IMR-90 (cell line): Measurements from ENCODE around the gene LRFN2. TPM values are rescaled to one million over a fixed set of nuclear protein-coding genes. Genes with fewer than 3 reads are reported as not detected.

ENCODE experiments used
- ATAC-seq: fragments of 200-7000 bp; cut with Tn5 transposase; 2 replicates; pipeline ENCODE4 v1.9.1; 2020; ENCODE audit warnings: low read depth, mild to moderate bottlenecking, moderate library complexity
- BruUV-seq: library from RNA; stranded (reverse); fragments of 400-500 nt; replicated peaks from 2 replicates; lab custom pipeline; 2021; lab: Mats Ljungman, UMichigan
- CTCF ChIA-PET: fragments of 300-600 bp; formaldehyde crosslinking; extraction: SDS; loops from one replicate; lab custom pipeline; 2021; ENCODE audit warnings: antibody characterized with exemption; lab: Yijun Ruan, JAX
- POLR2A ChIA-PET: fragments of 300-600 bp; sonication (Branson Sonifier 250); formaldehyde crosslinking; loops from one replicate; lab custom pipeline; 2022; ENCODE audit warnings: antibody characterized with exemption; ENCODE audit not compliant: unreplicated experiment; lab: Charles Lee
- DNase-seq: peaks from one replicate; pipeline ENCODE4 v3.0.0; 2013
- H2AFZ ChIP-seq: replicated peaks from 2 replicates; pipeline ENCODE3; 2013; ENCODE audit warnings: low read length, mild to moderate bottlenecking; ENCODE audit not compliant: poor library complexity
- H2AK5ac ChIP-seq: 2 replicates; pipeline ENCODE4 v1.6.1; 2013; ENCODE audit warnings: low read depth, low read length, inconsistent platforms
- H2AK9ac ChIP-seq: replicated peaks from 2 replicates; pipeline ENCODE3; 2013; ENCODE audit warnings: mild to moderate bottlenecking, low read depth, low read length, moderate library complexity; ENCODE audit not compliant: poor library complexity
- H2BK120ac ChIP-seq: 2 replicates; pipeline ENCODE4 v1.6.1; 2013; ENCODE audit warnings: low read depth, low read length, inconsistent platforms
- H2BK15ac ChIP-seq: 3 replicates; pipeline ENCODE4 v1.6.1; 2013; ENCODE audit warnings: low read depth, low read length, inconsistent platforms
- H2BK20ac ChIP-seq: 2 replicates; pipeline ENCODE4 v1.6.1; 2013; ENCODE audit warnings: low read depth, mild to moderate bottlenecking, inconsistent platforms, low read length, moderate library complexity
- H2BK5ac ChIP-seq: 2 replicates; pipeline ENCODE4 v1.6.1; 2013; ENCODE audit warnings: mild to moderate bottlenecking, low read depth, low read length, inconsistent platforms; ENCODE audit not compliant: poor library complexity, severe bottlenecking
- H3K14ac ChIP-seq: replicated peaks from 2 replicates; pipeline ENCODE4 v1.6.1; 2013; ENCODE audit warnings: low read depth, low read length, inconsistent platforms
- H3K18ac ChIP-seq: 2 replicates; pipeline ENCODE4 v1.6.1; 2013; ENCODE audit warnings: low read depth, low read length, control low read depth
- H3K23ac ChIP-seq: 2 replicates; pipeline ENCODE4 v1.6.1; 2013; ENCODE audit warnings: low read depth, low read length, inconsistent platforms
- H3K27ac ChIP-seq: 2 replicates; pipeline ENCODE4 v1.5.1; 2013; ENCODE audit warnings: mild to moderate bottlenecking, control low read depth, low read length; ENCODE audit not compliant: insufficient read depth
- H3K27me3 ChIP-seq: 2 replicates; pipeline ENCODE4 v1.6.1; 2013; ENCODE audit warnings: low read length; ENCODE audit not compliant: control insufficient read depth, insufficient read depth
- H3K36me3 ChIP-seq: 2 replicates; pipeline ENCODE4 v1.6.1; 2013; ENCODE audit warnings: low read length, mixed read lengths; ENCODE audit not compliant: control insufficient read depth, insufficient read depth
- H3K4ac ChIP-seq: 2 replicates; pipeline ENCODE4 v1.6.1; 2013; ENCODE audit warnings: low read depth, low read length, inconsistent platforms
- H3K4me1 ChIP-seq: 2 replicates; pipeline ENCODE4 v1.6.1; 2013; ENCODE audit warnings: low read length, mixed read lengths; ENCODE audit not compliant: control insufficient read depth, insufficient read depth
- H3K4me2 ChIP-seq: 2 replicates; pipeline ENCODE4 v1.6.1; 2013; ENCODE audit warnings: low read depth, mild to moderate bottlenecking, control low read depth, low read length, moderate library complexity
- H3K4me3 ChIP-seq: 2 replicates; pipeline ENCODE4 v1.5.1; 2013; ENCODE audit warnings: low read depth, mild to moderate bottlenecking, control low read depth, low read length, moderate library complexity; ENCODE audit not compliant: insufficient read depth
- H3K56ac ChIP-seq: 2 replicates; pipeline ENCODE4 v1.6.1; 2013; ENCODE audit warnings: low read length, inconsistent platforms; ENCODE audit not compliant: insufficient read depth; ENCODE audit errors: extremely low read depth
- H3K79me1 ChIP-seq, 2 experiments: 2 replicates each; pipeline ENCODE4 v1.6.1; 2013; ENCODE audit warnings: low read length in 2 of 2, inconsistent platforms in 1 of 2, low read depth in 1 of 2
- H3K9ac ChIP-seq: 2 replicates; pipeline ENCODE4 v1.6.1; 2013; ENCODE audit warnings: low read depth, low read length, control low read depth
- H3K9me1 ChIP-seq: 2 replicates; pipeline ENCODE4 v1.6.1; 2013; ENCODE audit warnings: low read length, inconsistent platforms; ENCODE audit not compliant: insufficient read depth
- H3K9me3 ChIP-seq: 2 replicates; pipeline ENCODE4 v1.6.1; 2013; ENCODE audit warnings: low read length; ENCODE audit not compliant: control insufficient read depth, insufficient read depth
- H4K20me1 ChIP-seq: 2 replicates; pipeline ENCODE4 v1.6.1; 2013; ENCODE audit warnings: low read length, inconsistent platforms; ENCODE audit not compliant: insufficient read depth
- H4K5ac ChIP-seq: 2 replicates; pipeline ENCODE4 v1.6.1; 2013; ENCODE audit warnings: mild to moderate bottlenecking, low read depth, low read length, control low read depth
- H4K8ac ChIP-seq, 2 experiments: 2 replicates each; pipeline ENCODE4 v1.6.1; 2013; ENCODE audit warnings: low read depth in 2 of 2, low read length in 2 of 2, control low read depth in 1 of 2, inconsistent platforms in 1 of 2
- H4K91ac ChIP-seq: 2 replicates; pipeline ENCODE4 v1.6.1; 2013; ENCODE audit warnings: low read depth, low read length, inconsistent platforms; ENCODE audit not compliant: insufficient read depth
- CHD1 ChIP-seq: IDR thresholded peaks from 2 replicates; pipeline ENCODE4 v1.6.1; 2012; ENCODE audit warnings: low read depth, low read length, improper control_type of control experiment
- FOS ChIP-seq: fragments of 150-350 bp; IDR thresholded peaks from 2 replicates; pipeline ENCODE4 v1.6.1; 2016; ENCODE audit warnings: low read depth, low read length
- MAFK ChIP-seq: IDR thresholded peaks from 2 replicates; pipeline ENCODE4 v1.6.1; 2012; ENCODE audit warnings: low read depth, low read length, improper control_type of control experiment
- MAZ ChIP-seq: IDR thresholded peaks from 2 replicates; pipeline ENCODE4 v1.6.1; 2012; ENCODE audit warnings: low read depth, mild to moderate bottlenecking, low read length, improper control_type of control experiment, moderate library complexity, borderline replicate concordance
- NFE2L2 ChIP-seq: fragments of 150-350 bp; IDR thresholded peaks from 2 replicates; pipeline ENCODE4 v1.6.1; 2016; ENCODE audit warnings: low read depth, mild to moderate bottlenecking, low read length
- RCOR1 ChIP-seq: IDR thresholded peaks from 2 replicates; pipeline ENCODE4 v1.6.1; 2012; ENCODE audit warnings: mild to moderate bottlenecking, low read length, improper control_type of control experiment; ENCODE audit not compliant: insufficient replicate concordance
- SMC3 ChIP-seq: fragments of 150-350 bp; IDR thresholded peaks from 2 replicates; pipeline ENCODE4 v1.6.1; 2016; ENCODE audit warnings: low read depth, mild to moderate bottlenecking, antibody characterized with exemption, low read length, moderate library complexity
- USF2 ChIP-seq: fragments of 150-350 bp; IDR thresholded peaks from 2 replicates; pipeline ENCODE4 v1.6.1; 2017; ENCODE audit warnings: mild to moderate bottlenecking, antibody characterized with exemption, low read length, low read depth
- WGBS, 2 experiments: methylation state at CpG; one replicate each; pipeline versions ENCODE4 v1.1.5 to v1.1.7; 2013; ENCODE audit warnings: missing lambda C conversion rate in 2 of 2; ENCODE audit not compliant: insufficient read length in 1 of 2; ENCODE audit errors: extremely low coverage in 2 of 2; 5-methylcytosine and 5-hydroxymethylcytosine counted together
- dilution Hi-C: fragments of 300-500 bp; cut with HindIII; formaldehyde crosslinking; loops from one replicate; pipeline ENCODE4 v1.14.3; 2018; ENCODE audit warnings: low sequenced_read_pairs; ENCODE audit not compliant: unreplicated experiment
- in situ Hi-C: fragments of 300-500 bp; cut with MboI; formaldehyde crosslinking; loops from 3 replicates; pipeline ENCODE4 v1.14.3; 2019; ENCODE audit warnings: low sequenced_read_pairs, inconsistent platforms, mixed read lengths
- intact Hi-C: fragments of 100-400 bp; cut with micrococcal nuclease; formaldehyde crosslinking; loops from 2 replicates; pipeline ENCODE4 v1.10.0; 2022
- polyA plus RNA-seq, 3 experiments: library from polyadenylated mRNA; depleted of rRNA; stranded (reverse); fragments of >200 nt; gene quantifications; 2 replicates each; pipeline ENCODE4 v1.2.3, GENCODE V29; 2012; ENCODE audit warnings: low replicate concordance in 1 of 3
- total RNA-seq: library from RNA; depleted of rRNA; stranded (reverse); fragments of >200 nt; gene quantifications from 2 replicates; pipeline ENCODE4 v1.2.3, GENCODE V29; 2012

The LRFN2 gene
- total and polyA plus RNA-seq, 2 of the 4 experiments (the other 2 are of a cell fraction) = not detected

GRCh38 chr6:40380271-40380670 lies 206.9 kb downstream of the LRFN2 start:
- H3K4me3 ChIP-seq = no peak overlapping the region
- no peak for ATAC-seq
- BruUV-seq = no TSS peak
- no peak overlapping the region for H2AK9ac ChIP-seq
- no peaks in the 10 kb centered on the region for H3K36me3 ChIP-seq
- H3K9ac ChIP-seq = no peak overlapping the region
- no peak overlapping the region for H4K8ac ChIP-seq
- H3K9me1 ChIP-seq = no peaks in the 10 kb centered on the region
- ChIA-PET POLR2A (no interaction called here), CTCF (no interaction called here)
- no peaks in the 10 kb centered on the region for H4K20me1 ChIP-seq
- no peak overlapping the region for H2AFZ ChIP-seq
- dilution Hi-C loops = no loop called here
- in situ Hi-C loops = no loop called here
- no peak overlapping the region for H4K91ac ChIP-seq
- no peak for TF ChIP-seq SMC3
- TF ChIP-seq RCOR1 = no peak
- no peak for TF ChIP-seq MAZ
- no peak for TF ChIP-seq CHD1
- TF ChIP-seq NFE2L2 = no peak
- no peak for TF ChIP-seq MAFK
- no peak for TF ChIP-seq USF2
- TF ChIP-seq FOS = no peak
- no peak overlapping the region for H2AK5ac ChIP-seq
- WGBS, 2 experiments = no CpG with 5 or more reads among the region's 4 CpGs
- no peak overlapping the region for H2BK15ac ChIP-seq
- H3K14ac ChIP-seq = no peak overlapping the region
- H3K4ac ChIP-seq = no peak overlapping the region
- no peak overlapping the region for H3K4me2 ChIP-seq
- no peak overlapping the region for H3K23ac ChIP-seq
- intact Hi-C loops = no loop called here
- no peaks in the 10 kb centered on the region for H3K4me1 ChIP-seq
- H2BK5ac ChIP-seq = no peak overlapping the region
- H4K5ac ChIP-seq = no peak overlapping the region
- H2BK120ac ChIP-seq = no peak overlapping the region
- H3K9me3 ChIP-seq = no peaks in the 10 kb centered on the region
- no peak for DNase-seq
- no peak overlapping the region for H3K27ac ChIP-seq
- H3K27me3 ChIP-seq = no peaks in the 10 kb centered on the region
- no peak overlapping the region for H2BK20ac ChIP-seq
- H3K79me1 ChIP-seq = no peaks in the 10 kb centered on the region
- H3K56ac ChIP-seq = no peak overlapping the region
- H3K18ac ChIP-seq = no peak overlapping the region
